Measurements from ENCODE around the gene TOR1A.

GRCh38 chr9:129774791-129775447 is 49.0 kb downstream of the TOR1A start:
- TF ChIP-seq CTCF (IDR thresholded peaks at IDR 0.05; ENCODE audit: low read depth, low read length, poor library complexity, severe bottlenecking): no peak
- TF ChIP-seq EZH2phosphoT487 (IDR thresholded peaks at IDR 0.05; ENCODE audit: borderline replicate concordance, low read length): no peak
